Fibroblast of villous mesenchyme (primary cell): ENCODE measurements around the gene BICRAL. TPM values are rescaled to one million over a fixed set of nuclear protein-coding genes. Genes with fewer than 3 reads are reported as not detected.

Source experiments
- DNase-seq: peaks from one replicate; pipeline ENCODE4 v3.0.0-alpha.2; 2010; ENCODE audit warnings: low read depth
- H3K4me3 ChIP-seq: 2 replicates; pipeline ENCODE4 v1.5.1; 2011; ENCODE audit warnings: low read depth, mild to moderate bottlenecking, low read length
- total RNA-seq: library from RNA; depleted of rRNA; stranded (reverse); fragments of >200 nt; gene quantifications from 2 replicates; pipeline ENCODE4 v1.2.3, GENCODE V29; 2012
- TF ChIP-seq, protein P1 (sequence below): IDR thresholded peaks from 2 replicates; pipeline ENCODE4 v1.5.1; 2012; ENCODE audit warnings: low read depth, mild to moderate bottlenecking, low read length; ENCODE audit not compliant: insufficient read depth

BICRAL gene
- total RNA-seq, 1 donor = 5.6 TPM

- H3K4me3 ChIP-seq = no peak overlapping the region
- DNase-seq = no peak
- TF ChIP-seq, protein P1, sequence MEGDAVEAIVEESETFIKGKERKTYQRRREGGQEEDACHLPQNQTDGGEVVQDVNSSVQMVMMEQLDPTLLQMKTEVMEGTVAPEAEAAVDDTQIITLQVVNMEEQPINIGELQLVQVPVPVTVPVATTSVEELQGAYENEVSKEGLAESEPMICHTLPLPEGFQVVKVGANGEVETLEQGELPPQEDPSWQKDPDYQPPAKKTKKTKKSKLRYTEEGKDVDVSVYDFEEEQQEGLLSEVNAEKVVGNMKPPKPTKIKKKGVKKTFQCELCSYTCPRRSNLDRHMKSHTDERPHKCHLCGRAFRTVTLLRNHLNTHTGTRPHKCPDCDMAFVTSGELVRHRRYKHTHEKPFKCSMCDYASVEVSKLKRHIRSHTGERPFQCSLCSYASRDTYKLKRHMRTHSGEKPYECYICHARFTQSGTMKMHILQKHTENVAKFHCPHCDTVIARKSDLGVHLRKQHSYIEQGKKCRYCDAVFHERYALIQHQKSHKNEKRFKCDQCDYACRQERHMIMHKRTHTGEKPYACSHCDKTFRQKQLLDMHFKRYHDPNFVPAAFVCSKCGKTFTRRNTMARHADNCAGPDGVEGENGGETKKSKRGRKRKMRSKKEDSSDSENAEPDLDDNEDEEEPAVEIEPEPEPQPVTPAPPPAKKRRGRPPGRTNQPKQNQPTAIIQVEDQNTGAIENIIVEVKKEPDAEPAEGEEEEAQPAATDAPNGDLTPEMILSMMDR = no peak
Observed at GRCh38 chr6:42778122-42778521, 3.7 kb upstream of the BICRAL start.

- H3K4me3 ChIP-seq = no peak overlapping the region
- TF ChIP-seq, protein P1 = no peak
- no peak for DNase-seq
Observed at GRCh38 chr6:42779521-42779920, 2.3 kb upstream of the BICRAL start.

GRCh38 chr6:42781546-42781795 is 381 bp upstream of the BICRAL start:
- H3K4me3 ChIP-seq = peak overlapping the region; percentile 89
- DNase-seq = peak; percentile 32
- TF ChIP-seq, protein P1 = no peak

- peak; percentile 88 for DNase-seq
- TF ChIP-seq, protein P1 = no peak
- peak overlapping the region; percentile 89 for H3K4me3 ChIP-seq
Observed at GRCh38 chr6:42782689-42783176, 881 bp downstream of the BICRAL start.

DNA sequence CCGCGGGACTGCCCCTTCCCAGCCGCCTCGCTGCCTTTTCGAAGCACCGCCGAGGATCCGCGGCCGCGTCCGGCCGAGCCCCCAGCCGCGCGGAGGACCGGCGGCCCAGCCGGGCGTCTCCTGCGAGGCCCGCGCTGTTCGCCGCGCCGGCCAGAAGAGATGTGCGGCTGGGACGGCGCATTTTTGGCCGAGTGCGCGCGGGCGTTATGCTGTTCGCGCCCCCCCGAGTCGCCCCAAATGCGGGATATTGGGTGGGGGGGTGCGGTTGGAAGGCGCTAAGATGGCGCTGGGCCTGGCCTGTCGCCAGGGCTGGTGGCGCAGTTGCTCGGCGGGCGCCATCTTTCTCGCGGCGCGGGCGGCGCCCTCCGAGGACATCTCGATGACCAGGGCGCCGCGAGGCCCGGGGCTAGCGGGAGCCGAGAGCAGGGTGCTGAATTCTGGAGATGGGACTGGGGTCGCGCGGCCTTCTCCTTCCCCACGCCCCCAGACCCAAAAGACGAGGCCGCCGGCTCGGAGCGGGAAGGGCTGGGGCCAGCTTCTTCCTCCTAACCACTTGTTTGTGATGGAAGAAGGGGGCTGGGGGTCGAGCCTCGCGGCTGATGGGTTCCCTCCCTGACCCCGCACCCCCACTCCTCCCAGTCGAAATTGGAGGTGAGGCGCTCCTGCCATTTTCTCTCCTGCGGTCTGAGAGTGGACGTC is 1.5 kb downstream of the BICRAL start:
- H3K4me3 ChIP-seq = peak overlapping the region; percentile 89
- TF ChIP-seq, protein P1 = no peak
- DNase-seq = peak; percentile 66

- DNase-seq = no peak
- peak overlapping the region; percentile 89 for H3K4me3 ChIP-seq
- TF ChIP-seq, protein P1 = no peak
Observed at GRCh38 chr6:42783876-42784642, 2.2 kb downstream of the BICRAL start.
